HTERT RPE-1 (cell line): Measurements from ENCODE around the gene GDNF.
"Not testable (repeated sequence)": the region's sequence is repeated elsewhere in the genome, so short reads cannot be mapped to it uniquely, and the experiment has no call there.

Experiments
- in situ Hi-C: fragments of 300-500 bp; cut with MboI; formaldehyde crosslinking; loops from 4 replicates; pipeline ENCODE4 v1.14.3; 2020; ENCODE audit warnings: low sequenced_read_pairs

GDNF gene

GRCh38 chr5:37823433-37824152 lies 16.2 kb downstream of the GDNF start:
- in situ Hi-C loops: no loop called here

GRCh38 chr5:37816883-37817282 lies 23.0 kb downstream of the GDNF start:
- in situ Hi-C loops: no loop called here

- in situ Hi-C loops: no loop called here
Measured at GRCh38 chr5:37816331-37816730, 23.5 kb downstream of the GDNF start.

- in situ Hi-C loops: no loop called here
Measured at GRCh38 chr5:37815913-37816312, 23.9 kb downstream of the GDNF start.

- in situ Hi-C loops: no loop called here
Measured at GRCh38 chr5:37814699-37815098, 25.1 kb downstream of the GDNF start.

- in situ Hi-C loops: no loop called here
Measured at GRCh38 chr5:37812365-37812764, 27.5 kb downstream of the GDNF start.

- in situ Hi-C loops: no loop called here
Measured at GRCh38 chr5:37811866-37812265, 28.0 kb downstream of the GDNF start.

GRCh38 chr5:37810311-37810710 lies 29.5 kb downstream of the GDNF start:
- in situ Hi-C loops: no loop called here

- in situ Hi-C loops: no loop called here
Measured at GRCh38 chr5:37808945-37809344, 30.9 kb downstream of the GDNF start.

GRCh38 chr5:37807621-37808301 lies 32.1 kb downstream of the GDNF start:
- in situ Hi-C loops: no loop called here

GRCh38 chr5:37807015-37807414 lies 32.8 kb downstream of the GDNF start:
- in situ Hi-C loops: no loop called here

- in situ Hi-C loops: no loop called here
Measured at GRCh38 chr5:37806476-37806875, 33.4 kb downstream of the GDNF start.

GRCh38 chr5:37806016-37806415 lies 33.8 kb downstream of the GDNF start:
- in situ Hi-C loops: no loop called here

GRCh38 chr5:37804401-37804800 lies 35.4 kb downstream of the GDNF start:
- in situ Hi-C loops: no loop called here

- in situ Hi-C loops: no loop called here
Measured at GRCh38 chr5:37803487-37803886, 36.4 kb downstream of the GDNF start.

- in situ Hi-C loops: no loop called here
Measured at GRCh38 chr5:37801521-37801920, 38.3 kb downstream of the GDNF start.

GRCh38 chr5:37799865-37800421 lies 39.9 kb downstream of the GDNF start:
- in situ Hi-C loops: no loop called here

GRCh38 chr5:37796435-37796834 lies 43.4 kb downstream of the GDNF start:
- in situ Hi-C loops: not testable (repeated sequence)

- in situ Hi-C loops: not testable (repeated sequence)
Measured at GRCh38 chr5:37795292-37795691, 44.5 kb downstream of the GDNF start.

- in situ Hi-C loops: no loop called here
Measured at GRCh38 chr5:37792975-37793631, 46.7 kb downstream of the GDNF start.

GRCh38 chr5:37791321-37791720 lies 48.5 kb downstream of the GDNF start:
- in situ Hi-C loops: no loop called here

GRCh38 chr5:37789991-37790390 lies 49.9 kb downstream of the GDNF start:
- in situ Hi-C loops: no loop called here
